GM19397 (cell line): ENCODE data around the gene YLPM1.
A peak's percentile ranks its signal among the peaks of the same experiment; 100 is the strongest.
"Not testable (repeated sequence)": the region's sequence is repeated elsewhere in the genome, so short reads cannot be mapped to it uniquely, and the experiment has no call there.

Experiments
- ATAC-seq: cut with Tn5 transposase; IDR thresholded peaks from one replicate; pipeline ENCODE4 v1.9.1; 2021; ENCODE audit warnings: mild to moderate bottlenecking, moderate library complexity; ENCODE audit not compliant: unreplicated experiment

YLPM1 gene

DNA sequence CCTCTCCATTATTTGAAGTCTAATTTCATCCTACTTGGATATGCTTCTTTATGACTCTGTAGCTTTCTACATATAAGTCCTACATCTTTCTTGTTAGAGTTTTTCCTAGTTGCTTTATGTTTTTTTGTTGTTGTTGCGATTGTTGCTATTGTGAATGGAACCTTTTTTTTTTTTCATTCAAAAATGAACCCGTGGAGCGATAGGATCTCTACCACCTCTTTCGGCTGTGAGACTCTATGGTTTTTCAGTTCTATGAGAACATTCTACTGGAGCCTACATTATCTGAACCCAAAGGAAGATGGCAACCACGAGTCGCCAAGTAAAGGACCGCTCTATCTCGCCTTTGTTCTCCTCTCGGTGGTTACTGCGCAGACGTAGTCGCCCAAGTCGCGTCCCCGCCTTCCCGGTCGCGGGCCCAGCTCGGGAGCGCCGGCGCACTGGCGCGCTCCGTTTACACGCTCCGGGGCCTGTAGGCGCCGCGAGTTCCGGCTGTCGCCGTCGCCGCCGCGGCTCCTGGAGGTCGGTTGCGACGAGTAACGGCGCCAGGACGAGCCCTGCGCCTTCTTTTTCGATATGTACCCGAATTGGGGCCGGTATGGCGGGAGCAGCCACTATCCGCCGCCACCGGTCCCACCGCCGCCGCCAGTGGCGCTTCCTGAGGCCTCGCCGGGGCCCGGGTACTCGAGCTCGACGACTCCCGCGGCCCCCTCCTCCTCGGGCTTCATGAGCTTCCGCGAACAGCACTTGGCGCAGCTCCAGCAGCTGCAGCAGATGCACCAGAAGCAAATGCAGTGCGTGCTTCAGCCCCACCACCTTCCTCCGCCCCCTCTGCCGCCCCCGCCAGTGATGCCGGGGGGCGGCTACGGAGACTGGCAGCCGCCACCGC is at the start of gene YLPM1:
Gene YLPM1 (plus strand): TSS at position 400 of the 886 bp plus-strand sequence. CDS start 174 bp downstream, at position 574.
- peak; percentile 95 for ATAC-seq

DNA sequence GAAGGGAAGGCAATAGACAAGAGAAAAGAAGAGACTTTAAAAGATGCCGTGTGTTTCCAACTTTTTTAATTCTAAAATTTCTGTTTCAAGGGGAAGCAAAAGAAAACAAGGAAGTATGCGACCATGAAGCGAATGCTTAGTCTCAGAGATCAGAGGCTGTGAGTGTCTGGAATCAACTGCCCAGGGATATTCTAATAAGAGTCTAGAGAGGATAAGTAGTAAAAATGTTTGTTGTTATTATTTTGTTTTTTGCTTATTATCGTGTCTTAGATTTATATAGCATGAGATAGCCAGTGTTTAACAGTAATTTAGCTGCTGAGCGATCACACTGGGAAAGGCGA is 49.8 kb upstream of the YLPM1 start:
- no peak for ATAC-seq

DNA sequence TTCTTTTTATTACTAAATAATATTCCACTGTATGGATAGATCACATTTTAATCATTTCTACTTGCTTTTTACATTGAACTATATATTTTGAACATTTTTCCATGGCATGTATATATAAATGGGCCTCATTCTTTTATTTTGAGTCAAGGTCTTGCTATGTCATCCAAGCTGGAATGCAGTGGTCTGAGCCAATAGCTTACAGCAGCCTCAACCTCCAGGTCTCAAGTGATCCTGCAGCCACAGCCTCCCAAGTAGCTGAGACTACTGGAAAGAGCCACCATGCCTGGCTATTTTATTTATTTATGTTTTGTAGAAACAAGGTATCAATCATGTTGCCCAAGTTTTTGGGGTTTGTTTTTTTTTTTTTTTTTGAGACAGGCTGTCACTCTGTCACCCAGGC is 42.6 kb upstream of the YLPM1 start:
- ATAC-seq = no peak

DNA sequence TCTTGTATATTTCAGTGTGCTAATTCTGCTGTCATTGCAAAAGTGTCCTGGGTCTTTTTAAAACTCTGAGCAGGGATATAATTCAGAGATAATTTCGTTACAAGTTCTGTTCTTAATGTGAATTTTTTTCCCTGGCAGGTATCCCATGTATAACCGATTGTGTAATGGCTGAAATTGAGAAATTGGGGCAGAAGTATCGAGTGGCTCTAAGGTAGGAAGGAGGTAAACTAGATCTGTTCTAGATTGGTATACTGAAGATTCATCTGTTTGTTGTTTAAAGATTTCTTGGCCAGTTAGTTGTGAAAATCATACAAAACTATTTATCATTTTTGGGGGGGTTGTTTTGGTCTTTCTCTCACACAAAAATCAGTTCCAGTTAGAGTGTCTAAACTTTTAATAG is 40.0 kb upstream of the YLPM1 start:
- ATAC-seq = no peak

- no peak for ATAC-seq
Measured at GRCh38 chr14:74732387-74732786, 30.7 kb upstream of the YLPM1 start.

- no peak for ATAC-seq
Measured at GRCh38 chr14:74733221-74733620, 29.9 kb upstream of the YLPM1 start.

GRCh38 chr14:74735125-74735524 is 28.0 kb upstream of the YLPM1 start:
- no peak for ATAC-seq

- no peak for ATAC-seq
Measured at GRCh38 chr14:74737753-74738325, 25.3 kb upstream of the YLPM1 start.

- ATAC-seq = no peak
Measured at GRCh38 chr14:74739293-74740030, 23.7 kb upstream of the YLPM1 start.

- no peak for ATAC-seq
Measured at GRCh38 chr14:74747237-74747636, 15.9 kb upstream of the YLPM1 start.

DNA sequence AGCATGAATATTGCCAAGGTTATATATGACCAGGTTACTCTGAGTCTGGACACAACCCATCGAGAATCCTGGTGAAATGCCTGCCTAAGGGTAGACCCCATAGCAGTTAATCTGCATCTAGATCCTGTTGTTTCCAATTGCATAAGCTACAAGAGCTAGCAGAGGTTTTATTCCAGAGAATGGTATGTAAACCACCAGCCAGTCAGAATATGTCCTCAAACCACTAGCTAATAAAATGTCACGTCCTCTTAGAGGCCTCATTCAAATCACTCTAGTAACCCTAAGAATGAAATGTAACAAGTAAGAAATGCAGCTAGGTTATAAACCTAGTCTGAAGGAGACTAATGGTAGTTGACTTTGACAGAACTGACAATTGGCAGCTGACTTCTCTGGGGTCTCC is 9.0 kb upstream of the YLPM1 start:
- no peak for ATAC-seq

GRCh38 chr14:74754899-74755298 is 8.2 kb upstream of the YLPM1 start:
- ATAC-seq = no peak

GRCh38 chr14:74756326-74756725 is 6.8 kb upstream of the YLPM1 start:
- no peak for ATAC-seq

- ATAC-seq = not testable (repeated sequence)
Measured at GRCh38 chr14:74758505-74758904, 4.6 kb upstream of the YLPM1 start.

GRCh38 chr14:74763803-74764531 is 851 bp downstream of the YLPM1 start:
- ATAC-seq = no peak

- ATAC-seq = no peak
Measured at GRCh38 chr14:74765721-74766120, 2.6 kb downstream of the YLPM1 start.

DNA sequence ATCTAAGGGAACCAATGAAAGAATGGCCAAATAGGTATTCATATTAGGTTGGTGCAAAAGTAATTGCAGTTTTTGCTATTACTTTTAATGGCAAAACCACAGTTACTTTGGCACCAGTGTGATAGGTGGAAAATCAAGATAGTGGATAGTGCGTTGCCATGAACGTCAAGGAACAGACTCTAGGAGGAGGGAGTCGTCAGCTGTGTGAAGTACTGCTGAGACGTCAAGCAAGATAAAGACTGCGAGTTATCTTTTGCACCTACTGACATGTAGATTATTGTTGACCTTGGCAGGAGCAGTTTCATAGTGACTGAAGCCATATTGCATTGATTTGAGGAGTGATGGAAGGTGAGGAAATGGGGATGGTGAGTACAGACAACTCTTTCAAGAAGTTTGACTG is 8.3 kb downstream of the YLPM1 start:
- ATAC-seq = no peak

DNA sequence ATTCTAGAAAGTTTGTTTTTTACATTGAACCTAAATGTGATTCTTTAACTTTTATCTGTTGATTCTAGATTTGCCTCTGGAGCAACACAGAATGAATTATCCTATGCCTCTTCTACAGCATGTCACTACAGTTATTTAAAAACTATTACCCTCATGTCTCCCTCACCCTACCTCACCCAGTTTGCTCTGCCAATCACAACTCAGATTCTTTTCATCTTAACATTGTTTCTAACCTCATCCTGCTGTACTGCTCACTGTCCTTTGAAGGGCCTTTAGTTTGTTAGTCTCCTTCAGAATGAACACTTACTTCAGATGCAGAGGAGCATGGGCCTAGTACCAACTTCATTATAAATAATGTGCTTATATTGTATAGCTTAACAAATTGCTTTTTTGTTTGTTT is 21.5 kb downstream of the YLPM1 start:
- no peak for ATAC-seq

- ATAC-seq = no peak
Measured at GRCh38 chr14:74785056-74785613, 22.0 kb downstream of the YLPM1 start.

DNA sequence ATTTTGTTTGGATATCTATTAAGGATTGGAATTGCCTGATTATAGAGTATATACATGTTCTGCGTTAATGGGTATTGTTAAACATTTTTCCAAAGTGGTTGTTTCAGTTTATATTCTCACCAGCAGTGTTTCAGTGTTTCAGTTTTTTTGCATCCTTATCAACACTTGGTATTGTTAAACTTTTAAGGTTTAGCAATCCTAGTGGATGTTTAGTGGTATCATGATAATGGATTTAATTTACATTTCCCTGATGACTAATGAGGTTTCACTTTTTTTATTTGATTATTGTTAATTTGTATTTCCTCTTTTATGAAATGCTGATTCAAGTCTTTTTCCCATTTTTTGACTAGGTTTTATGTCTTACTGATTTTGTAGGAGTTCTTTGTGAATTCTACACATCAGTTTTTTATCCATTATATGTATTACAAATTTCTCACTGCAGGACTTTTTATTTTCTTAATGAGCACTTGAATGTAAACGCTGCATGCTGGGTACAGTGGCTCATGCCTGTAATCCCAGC is 23.7 kb downstream of the YLPM1 start:
- no peak for ATAC-seq
